GM12875 (cell line): ENCODE results near the gene KLK15.
"Not testable (repeated sequence)": the region's sequence is repeated elsewhere in the genome, so short reads cannot be mapped to it uniquely, and the experiment has no call there.

Experiments used
- H3K4me3 ChIP-seq: one replicate; pipeline ENCODE4 v1.5.1; 2011; ENCODE audit warnings: low read depth, low read length, control low read depth
- CTCF ChIP-seq: IDR thresholded peaks from 2 replicates; pipeline ENCODE4 v1.5.1; 2011; ENCODE audit warnings: low read depth, mild to moderate bottlenecking, control low read depth, inconsistent platforms, low read length, moderate library complexity, borderline replicate concordance; ENCODE audit not compliant: insufficient read depth

Gene KLK15

GRCh38 chr19:50812474-50812873, 20.9 kb downstream of the KLK15 start:
- TF ChIP-seq CTCF, result no peak
- H3K4me3 ChIP-seq, result no peak overlapping the region

- H3K4me3 ChIP-seq, result not testable (repeated sequence)
These were observed 21.6 kb downstream of the KLK15 start for GRCh38 chr19:50811622-50812238.

- H3K4me3 ChIP-seq, result no peak overlapping the region
- TF ChIP-seq CTCF, result no peak
These were observed 24.5 kb downstream of the KLK15 start for GRCh38 chr19:50808856-50809255.

- no peak for TF ChIP-seq CTCF
- peak overlapping the region; percentile 98 for H3K4me3 ChIP-seq
These were observed 28.7 kb downstream of the KLK15 start for GRCh38 chr19:50804420-50805272.

- peak overlapping the region; percentile 98 for H3K4me3 ChIP-seq
- TF ChIP-seq CTCF, result no peak
These were observed 29.5 kb downstream of the KLK15 start for GRCh38 chr19:50803633-50804419.

GRCh38 chr19:50801107-50801506, 32.3 kb downstream of the KLK15 start:
- no peak for TF ChIP-seq CTCF
- no peak overlapping the region for H3K4me3 ChIP-seq

GRCh38 chr19:50799547-50799851, 33.9 kb downstream of the KLK15 start:
- TF ChIP-seq CTCF, result no peak
- no peak overlapping the region for H3K4me3 ChIP-seq
